GM20431 (cell line): ENCODE results near the gene ADAMTS2.

Source experiments
- in situ Hi-C: fragments of 300-500 bp; cut with MseI, MboI; formaldehyde crosslinking; loops from one replicate; pipeline ENCODE4 v1.15.0; 2020; ENCODE audit warnings: low sequenced_read_pairs; ENCODE audit not compliant: unreplicated experiment

The ADAMTS2 gene

DNA sequence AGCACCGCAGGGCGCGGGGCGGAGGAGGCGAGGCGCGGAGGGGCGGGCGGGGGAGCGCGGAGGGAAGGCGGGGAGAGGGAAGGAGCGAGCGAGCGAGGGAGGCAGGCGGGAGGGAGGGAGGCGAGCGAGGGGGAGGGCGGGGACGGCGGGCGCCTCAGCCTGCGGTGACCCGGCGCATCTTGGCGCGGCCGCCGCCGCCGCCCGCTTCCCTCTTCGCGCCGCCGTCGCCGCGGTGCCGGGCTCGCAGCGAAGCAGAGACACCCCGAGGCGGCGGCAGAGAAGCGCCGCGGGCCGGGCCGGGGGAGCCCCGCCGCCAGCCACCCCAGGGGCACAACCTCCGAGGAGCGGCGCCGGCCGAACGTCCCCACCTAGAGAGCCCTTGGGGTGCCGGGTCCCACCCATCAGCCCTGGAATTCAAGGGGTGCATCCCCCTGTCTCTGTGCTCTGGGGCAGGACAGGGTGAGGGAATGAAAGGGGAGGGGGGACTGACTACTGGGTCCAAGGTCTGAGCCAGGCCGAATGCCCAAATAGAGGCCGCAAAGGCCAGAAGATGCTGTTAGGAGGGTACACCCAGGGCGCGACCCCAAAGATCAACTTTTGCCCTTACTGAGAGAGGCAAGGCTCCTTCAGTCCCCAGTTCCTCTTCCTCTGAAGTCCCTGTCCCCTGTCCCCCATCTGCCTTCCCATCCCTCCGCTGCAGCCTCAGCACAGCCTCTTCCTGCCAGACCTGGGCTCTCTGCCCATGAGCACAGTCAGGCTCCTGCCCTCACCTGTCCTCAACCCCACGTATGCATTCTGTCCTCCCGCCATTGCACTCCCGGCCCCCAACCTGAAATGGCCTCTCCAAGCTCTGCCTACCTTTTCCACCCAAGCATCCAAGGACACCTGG is at the start of gene ADAMTS2:
Gene ADAMTS2 (minus strand): TSS at position 29 of the 889 bp plus-strand sequence. CDS start 133 bp downstream, outside the sequence.
- in situ Hi-C loops: no loop called here

DNA sequence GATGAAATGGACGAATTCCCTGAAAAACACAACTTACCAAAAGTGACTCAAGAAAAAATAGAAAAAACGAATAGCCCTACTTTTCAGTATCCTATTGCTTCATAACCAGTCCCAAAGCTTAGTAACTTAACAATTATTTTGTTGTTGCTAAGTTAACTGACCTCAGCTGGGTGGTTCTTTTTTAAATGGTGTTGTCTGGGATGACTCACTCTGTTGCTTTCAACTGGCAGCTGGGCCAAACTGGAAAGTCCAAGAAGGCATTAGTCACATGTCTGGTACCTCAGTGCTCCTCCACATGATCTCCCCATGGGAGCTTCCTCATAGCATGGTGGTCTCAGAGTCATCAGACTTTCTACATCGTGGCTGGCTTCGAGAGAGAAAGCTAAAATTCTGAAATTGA is 47.8 kb upstream of the ADAMTS2 start:
- in situ Hi-C loops: no loop called here

- in situ Hi-C loops: no loop called here
These were observed 42.2 kb upstream of the ADAMTS2 start for GRCh38 chr5:179387151-179388110.

DNA sequence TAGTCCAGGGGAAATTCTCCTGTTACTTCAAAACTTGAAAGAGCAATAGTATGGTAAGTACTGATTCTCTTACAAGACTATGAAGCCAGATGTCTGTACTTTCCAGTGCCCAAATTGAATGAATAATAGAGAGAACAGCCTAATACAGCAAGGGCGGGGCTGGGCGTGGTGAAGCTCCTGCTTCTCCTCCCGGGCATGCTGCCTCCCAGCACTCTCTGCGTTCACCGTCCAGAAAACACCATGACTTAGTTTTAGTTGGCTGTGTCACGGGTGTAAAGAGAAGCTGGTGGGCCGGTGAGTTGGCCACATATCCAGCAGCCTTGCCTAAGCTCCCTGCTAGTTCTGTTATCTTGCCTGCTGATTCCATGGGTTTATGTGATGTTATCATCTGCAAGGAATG is 40.7 kb upstream of the ADAMTS2 start:
- in situ Hi-C loops: no loop called here

- in situ Hi-C loops: no loop called here
These were observed 37.2 kb upstream of the ADAMTS2 start for GRCh38 chr5:179382486-179382885.

DNA sequence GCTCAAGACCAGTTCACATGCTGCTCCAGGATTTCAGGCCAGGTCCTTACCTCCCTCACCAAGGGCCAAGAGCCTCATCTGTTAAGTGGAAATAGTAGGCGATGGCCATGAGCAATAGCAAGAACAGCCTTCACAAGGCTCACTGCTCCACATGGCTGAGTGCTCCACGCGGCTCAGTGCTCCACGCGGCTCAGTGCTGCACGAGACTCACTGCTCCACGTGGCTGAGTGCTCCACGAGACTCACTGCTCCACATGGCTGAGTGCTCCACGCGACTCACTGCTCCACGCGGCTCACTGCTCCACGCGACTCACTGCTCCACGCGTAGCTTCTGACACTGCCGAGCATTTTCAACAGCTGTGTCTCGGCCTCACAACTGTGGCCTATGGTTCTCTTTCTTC is 36.4 kb upstream of the ADAMTS2 start:
- in situ Hi-C loops: no loop called here

GRCh38 chr5:179380211-179381035 is 35.2 kb upstream of the ADAMTS2 start:
- in situ Hi-C loops: no loop called here

GRCh38 chr5:179379321-179379890 is 34.1 kb upstream of the ADAMTS2 start:
- in situ Hi-C loops: no loop called here

DNA sequence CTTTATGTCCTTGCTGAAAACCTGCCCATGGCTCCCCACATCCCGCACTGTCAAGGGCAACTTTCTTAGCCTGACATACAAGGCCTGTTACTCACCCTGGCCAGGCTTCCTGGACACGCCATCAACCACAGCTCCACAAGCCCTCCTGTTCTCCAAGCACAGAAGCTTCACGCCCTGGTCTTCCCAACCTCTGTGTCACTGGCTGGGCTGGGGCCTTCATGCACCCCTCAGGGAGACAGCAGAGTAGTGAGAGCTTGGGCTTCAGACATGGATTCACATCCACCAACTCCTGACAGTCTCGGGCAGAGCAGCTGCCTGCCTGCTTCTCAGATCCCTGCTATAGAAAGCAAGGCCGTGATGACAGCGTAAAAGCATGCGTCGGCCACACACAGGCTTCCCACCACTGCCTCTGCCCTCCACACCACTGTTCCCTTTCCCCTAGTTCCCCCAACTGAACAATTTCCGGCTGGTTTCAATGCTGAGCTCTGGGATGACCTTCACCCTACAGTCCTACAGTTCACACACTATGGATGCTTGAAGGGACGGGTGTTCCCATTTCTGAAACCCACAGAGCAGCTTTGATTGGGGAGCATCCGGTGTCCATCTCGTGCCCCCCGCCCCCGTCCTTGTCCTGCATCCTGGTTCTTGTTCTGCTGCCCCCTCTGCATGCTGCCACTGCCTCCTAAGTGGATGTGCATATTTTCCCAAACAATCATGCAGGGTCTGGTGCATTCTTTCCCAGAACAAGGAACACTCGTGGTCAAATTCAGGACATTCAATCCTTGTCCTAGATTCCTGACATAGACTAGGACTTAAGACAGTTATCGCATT is 33.4 kb upstream of the ADAMTS2 start:
- in situ Hi-C loops: no loop called here

GRCh38 chr5:179378116-179378440 is 32.8 kb upstream of the ADAMTS2 start:
- in situ Hi-C loops: no loop called here

DNA sequence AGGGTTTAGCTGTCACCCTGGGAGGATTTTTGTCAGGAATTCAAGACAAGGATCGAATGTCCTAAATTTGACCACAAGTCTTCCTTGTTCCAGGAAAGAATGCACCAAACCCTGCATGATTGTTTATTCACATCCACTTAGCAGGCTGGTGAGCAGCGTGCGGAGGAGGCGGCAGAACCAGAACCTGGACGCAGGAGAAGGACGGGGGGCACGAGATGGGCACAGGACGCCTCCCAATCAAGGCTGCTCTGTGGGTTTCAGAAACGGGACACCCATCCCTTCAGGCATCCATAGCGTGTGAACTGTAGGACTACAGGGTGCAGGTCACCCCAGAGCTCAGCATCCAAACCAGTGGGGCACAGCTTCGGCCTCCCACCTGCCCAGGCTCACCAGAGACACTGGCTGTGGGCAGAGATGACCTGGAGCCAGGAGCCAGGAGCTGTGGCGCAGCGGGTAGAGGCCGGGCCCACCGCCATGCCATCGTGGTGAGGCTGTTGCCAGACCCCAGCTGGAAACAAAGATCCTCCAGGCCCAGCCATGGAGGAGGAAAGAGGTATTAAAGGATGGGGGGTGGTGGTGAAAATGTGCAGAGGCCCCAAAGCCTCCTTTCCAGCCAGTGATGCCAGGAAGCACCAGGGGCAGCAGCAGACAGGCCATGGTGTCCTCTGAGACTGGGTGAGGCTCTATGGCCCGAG is 32.3 kb upstream of the ADAMTS2 start:
- in situ Hi-C loops: no loop called here

GRCh38 chr5:179376701-179377420 is 31.6 kb upstream of the ADAMTS2 start:
- in situ Hi-C loops: no loop called here

- in situ Hi-C loops: no loop called here
These were observed 30.6 kb upstream of the ADAMTS2 start for GRCh38 chr5:179375831-179376365.

- in situ Hi-C loops: no loop called here
These were observed 30.0 kb upstream of the ADAMTS2 start for GRCh38 chr5:179375236-179375685.

GRCh38 chr5:179374506-179375235 is 29.4 kb upstream of the ADAMTS2 start:
- in situ Hi-C loops: no loop called here

- in situ Hi-C loops: no loop called here
These were observed 28.8 kb upstream of the ADAMTS2 start for GRCh38 chr5:179373961-179374505.
